NB4 (cell line): ENCODE data around the gene BARX1.
A peak's percentile ranks its signal among the peaks of the same experiment; 100 is the strongest.
"Not testable (repeated sequence)": the region's sequence is repeated elsewhere in the genome, so short reads cannot be mapped to it uniquely, and the experiment has no call there.

Experiments used
- DNase-seq: peaks from one replicate; pipeline ENCODE4 v3.0.0; 2010; ENCODE audit warnings: low read depth
- H3K4me3 ChIP-seq: one replicate; pipeline ENCODE4 v1.5.1; 2011; ENCODE audit warnings: mild to moderate bottlenecking, low read depth, low read length, moderate library complexity
- MYC ChIP-seq: IDR thresholded peaks from 2 replicates; pipeline ENCODE4 v1.6.1; 2011; ENCODE audit warnings: low read depth, low read length
- POLR2A ChIP-seq: IDR thresholded peaks from 2 replicates; pipeline ENCODE4 v1.6.1; 2011; ENCODE audit warnings: mild to moderate bottlenecking; ENCODE audit not compliant: insufficient read length; ENCODE audit errors: extremely low read depth
- TF ChIP-seq, protein P1 (sequence below): IDR thresholded peaks from one replicate; pipeline ENCODE4 v1.5.1; 2012; ENCODE audit warnings: low read depth, low read length
- TF ChIP-seq, protein P2 (sequence below): IDR thresholded peaks from 2 replicates; pipeline ENCODE4 v1.6.1; 2011; ENCODE audit warnings: low read depth, low read length

BARX1 gene

DNA sequence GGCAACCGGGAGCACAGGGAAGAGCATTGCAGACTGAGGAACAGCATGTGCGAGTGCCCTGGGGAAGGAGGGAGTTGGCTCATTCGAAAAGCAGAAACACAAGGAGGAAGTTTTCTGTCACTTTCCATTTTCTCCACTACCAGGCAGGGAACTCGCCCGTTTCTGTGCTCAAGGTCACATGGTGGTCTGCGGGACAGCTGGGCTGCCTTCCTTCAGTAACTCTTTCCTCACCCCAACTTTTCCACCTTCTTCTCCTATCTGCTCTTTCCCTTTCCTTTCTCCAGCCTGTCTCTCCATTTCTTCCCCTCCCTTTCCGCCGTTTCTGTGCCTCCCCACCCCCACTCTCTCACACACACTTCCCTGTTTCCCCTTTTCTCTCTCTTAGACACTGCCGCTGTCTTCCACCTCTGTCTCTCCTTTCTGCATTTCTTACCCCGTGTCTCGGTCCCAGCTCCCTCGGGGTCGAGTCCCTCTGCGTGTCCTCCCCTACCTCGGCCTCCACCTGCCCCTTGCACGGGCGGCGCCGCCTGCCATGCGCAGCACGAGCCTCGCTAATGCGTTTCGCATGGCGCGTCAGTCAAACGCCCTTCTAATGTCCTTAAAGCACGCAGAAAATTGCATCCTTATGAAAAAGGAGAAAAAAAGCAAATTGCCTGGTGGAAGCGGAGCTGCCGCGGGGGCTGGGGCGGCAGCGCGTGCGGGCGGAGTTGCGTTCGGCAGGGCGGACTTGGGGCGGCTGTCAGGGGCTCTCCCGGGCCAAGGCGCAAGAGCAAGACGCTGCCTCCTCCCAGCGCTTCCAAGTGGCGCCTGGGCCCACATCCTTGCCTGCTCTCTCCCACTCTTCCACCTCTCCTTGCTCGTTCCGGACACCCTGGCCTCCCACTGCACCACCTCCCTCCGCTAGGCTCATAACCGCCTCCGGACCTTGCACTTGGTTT is 9.5 kb downstream of the BARX1 start:
- peak; percentile 60 for DNase-seq
- TF ChIP-seq MYC (peak; percentile 63), POLR2A (no peak)
- TF ChIP-seq, protein P1, sequence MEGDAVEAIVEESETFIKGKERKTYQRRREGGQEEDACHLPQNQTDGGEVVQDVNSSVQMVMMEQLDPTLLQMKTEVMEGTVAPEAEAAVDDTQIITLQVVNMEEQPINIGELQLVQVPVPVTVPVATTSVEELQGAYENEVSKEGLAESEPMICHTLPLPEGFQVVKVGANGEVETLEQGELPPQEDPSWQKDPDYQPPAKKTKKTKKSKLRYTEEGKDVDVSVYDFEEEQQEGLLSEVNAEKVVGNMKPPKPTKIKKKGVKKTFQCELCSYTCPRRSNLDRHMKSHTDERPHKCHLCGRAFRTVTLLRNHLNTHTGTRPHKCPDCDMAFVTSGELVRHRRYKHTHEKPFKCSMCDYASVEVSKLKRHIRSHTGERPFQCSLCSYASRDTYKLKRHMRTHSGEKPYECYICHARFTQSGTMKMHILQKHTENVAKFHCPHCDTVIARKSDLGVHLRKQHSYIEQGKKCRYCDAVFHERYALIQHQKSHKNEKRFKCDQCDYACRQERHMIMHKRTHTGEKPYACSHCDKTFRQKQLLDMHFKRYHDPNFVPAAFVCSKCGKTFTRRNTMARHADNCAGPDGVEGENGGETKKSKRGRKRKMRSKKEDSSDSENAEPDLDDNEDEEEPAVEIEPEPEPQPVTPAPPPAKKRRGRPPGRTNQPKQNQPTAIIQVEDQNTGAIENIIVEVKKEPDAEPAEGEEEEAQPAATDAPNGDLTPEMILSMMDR = no peak
- TF ChIP-seq, protein P2, sequence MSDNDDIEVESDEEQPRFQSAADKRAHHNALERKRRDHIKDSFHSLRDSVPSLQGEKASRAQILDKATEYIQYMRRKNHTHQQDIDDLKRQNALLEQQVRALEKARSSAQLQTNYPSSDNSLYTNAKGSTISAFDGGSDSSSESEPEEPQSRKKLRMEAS = peak; percentile 78
- peak overlapping the region; percentile 62 for H3K4me3 ChIP-seq

DNA sequence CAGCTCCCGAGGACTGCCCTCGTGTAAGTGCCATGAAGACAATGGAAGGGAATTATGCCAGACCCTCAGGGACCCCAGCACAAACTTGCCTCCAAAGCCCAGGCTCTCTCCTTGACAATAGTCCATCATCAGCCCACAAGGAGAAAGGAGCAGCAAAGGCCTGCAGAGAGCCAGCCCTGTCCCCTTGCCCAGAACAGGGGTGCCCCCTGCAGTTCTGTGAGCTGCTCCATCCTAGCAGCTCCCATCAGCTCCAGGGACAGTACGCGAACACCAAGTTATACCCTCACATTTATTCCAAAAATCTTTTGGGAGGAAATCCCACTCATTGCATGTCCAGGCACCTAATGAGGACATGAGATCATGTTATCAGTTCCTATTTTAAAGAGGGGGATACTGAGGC is 11.1 kb downstream of the BARX1 start:
- no peak for TF ChIP-seq POLR2A
- TF ChIP-seq, protein P1 = peak; percentile 13
- no peak for DNase-seq
- H3K4me3 ChIP-seq = no peak overlapping the region

DNA sequence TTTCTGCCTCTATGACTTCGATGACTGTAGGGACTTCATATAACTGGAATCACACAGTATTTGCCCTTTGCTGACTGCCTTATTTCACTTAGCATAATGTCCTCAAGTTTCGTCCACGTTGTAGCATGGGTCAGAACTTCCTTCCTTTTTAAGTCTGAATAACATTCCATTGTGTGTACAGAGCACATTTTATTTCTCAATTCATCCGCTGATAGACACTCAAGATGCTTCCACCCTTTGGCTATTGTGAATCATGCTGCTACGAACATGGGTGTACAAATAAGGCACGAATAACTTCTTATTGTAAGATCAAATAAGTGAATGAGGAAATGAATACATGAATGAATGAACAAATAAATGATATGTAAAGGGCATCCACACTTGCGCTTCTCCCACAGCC is 13.0 kb downstream of the BARX1 start:
- no peak for DNase-seq
- H3K4me3 ChIP-seq = no peak overlapping the region
- TF ChIP-seq MYC (no peak), POLR2A (no peak)
- TF ChIP-seq, protein P2 = no peak
- TF ChIP-seq, protein P1 = no peak

DNA sequence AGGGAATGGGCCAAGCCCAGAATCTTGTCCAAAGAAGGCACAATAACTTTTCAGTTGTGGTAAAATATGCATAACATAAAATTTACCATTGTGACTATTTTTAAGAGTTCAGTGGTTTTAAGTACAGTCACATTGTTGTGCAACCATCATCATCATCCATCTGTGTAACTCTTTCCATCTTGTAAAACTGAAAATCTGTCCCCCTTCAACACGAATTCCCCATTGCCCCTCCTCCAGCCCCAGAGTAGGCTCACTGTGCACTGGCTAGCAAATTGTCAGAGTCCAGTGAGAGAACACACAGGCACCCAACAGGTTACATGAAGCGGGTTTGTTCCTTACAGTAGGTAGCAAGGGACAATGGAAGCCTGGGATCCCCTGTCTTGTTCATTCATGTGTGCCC is 13.7 kb downstream of the BARX1 start:
- peak; percentile 65 for DNase-seq
- H3K4me3 ChIP-seq = no peak overlapping the region
- TF ChIP-seq, protein P1 = no peak
- no peak for TF ChIP-seq POLR2A
- TF ChIP-seq, protein P2 = no peak
- no peak for TF ChIP-seq MYC

DNA sequence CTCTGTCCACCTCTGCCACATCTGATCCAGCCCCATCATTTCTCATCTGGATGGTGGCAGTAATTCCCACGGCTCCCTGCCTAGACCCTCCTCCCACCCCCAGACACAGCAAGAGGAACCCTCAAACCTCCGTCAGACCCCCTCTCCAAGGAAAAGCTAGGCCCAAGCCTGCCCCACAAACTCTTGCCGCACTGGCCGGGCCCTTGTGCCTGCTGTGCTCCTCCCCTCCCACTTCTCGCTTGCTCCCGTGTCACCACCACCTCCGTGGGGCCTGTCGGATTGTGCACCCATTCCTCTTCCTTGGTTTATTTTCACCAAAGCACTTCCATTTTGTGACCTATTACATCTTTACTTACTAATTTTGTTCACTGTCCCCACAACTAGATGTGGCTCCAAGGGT is 14.2 kb downstream of the BARX1 start:
- no peak for TF ChIP-seq MYC
- TF ChIP-seq, protein P2 = no peak
- no peak for TF ChIP-seq POLR2A
- TF ChIP-seq, protein P1 = no peak
- DNase-seq = no peak
- H3K4me3 ChIP-seq = no peak overlapping the region

DNA sequence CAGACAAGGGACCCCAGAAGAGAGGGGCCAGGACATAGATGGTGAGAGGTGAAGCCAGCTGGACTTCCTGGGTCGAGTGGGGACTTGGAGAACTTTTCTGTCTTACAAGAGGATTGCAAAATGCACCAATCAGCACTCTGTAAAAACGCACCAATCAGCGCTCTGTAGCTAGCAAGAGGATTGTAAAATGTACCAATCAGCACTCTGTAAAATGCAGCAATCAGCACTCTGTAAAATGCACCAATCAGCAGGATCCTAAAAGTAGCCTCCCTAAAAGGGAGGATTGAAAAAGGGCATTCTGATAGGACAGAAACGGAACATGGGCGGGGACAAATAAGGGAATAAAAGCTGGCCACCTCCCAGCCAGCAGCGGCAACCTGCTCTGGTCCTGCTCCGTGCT is 15.6 kb downstream of the BARX1 start:
- not testable (repeated sequence) for H3K4me3 ChIP-seq, DNase-seq
